Astrocyte of the hippocampus (primary cell): ENCODE results near the gene TAF6L.
"Not testable (repeated sequence)": the region's sequence is repeated elsewhere in the genome, so short reads cannot be mapped to it uniquely, and the experiment has no call there.

Experiments used
- DNase-seq: peaks from one replicate; pipeline ENCODE4 v3.0.0; 2011; ENCODE audit warnings: low read depth, low spot score

TAF6L gene, protein sequence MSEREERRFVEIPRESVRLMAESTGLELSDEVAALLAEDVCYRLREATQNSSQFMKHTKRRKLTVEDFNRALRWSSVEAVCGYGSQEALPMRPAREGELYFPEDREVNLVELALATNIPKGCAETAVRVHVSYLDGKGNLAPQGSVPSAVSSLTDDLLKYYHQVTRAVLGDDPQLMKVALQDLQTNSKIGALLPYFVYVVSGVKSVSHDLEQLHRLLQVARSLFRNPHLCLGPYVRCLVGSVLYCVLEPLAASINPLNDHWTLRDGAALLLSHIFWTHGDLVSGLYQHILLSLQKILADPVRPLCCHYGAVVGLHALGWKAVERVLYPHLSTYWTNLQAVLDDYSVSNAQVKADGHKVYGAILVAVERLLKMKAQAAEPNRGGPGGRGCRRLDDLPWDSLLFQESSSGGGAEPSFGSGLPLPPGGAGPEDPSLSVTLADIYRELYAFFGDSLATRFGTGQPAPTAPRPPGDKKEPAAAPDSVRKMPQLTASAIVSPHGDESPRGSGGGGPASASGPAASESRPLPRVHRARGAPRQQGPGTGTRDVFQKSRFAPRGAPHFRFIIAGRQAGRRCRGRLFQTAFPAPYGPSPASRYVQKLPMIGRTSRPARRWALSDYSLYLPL

DNA sequence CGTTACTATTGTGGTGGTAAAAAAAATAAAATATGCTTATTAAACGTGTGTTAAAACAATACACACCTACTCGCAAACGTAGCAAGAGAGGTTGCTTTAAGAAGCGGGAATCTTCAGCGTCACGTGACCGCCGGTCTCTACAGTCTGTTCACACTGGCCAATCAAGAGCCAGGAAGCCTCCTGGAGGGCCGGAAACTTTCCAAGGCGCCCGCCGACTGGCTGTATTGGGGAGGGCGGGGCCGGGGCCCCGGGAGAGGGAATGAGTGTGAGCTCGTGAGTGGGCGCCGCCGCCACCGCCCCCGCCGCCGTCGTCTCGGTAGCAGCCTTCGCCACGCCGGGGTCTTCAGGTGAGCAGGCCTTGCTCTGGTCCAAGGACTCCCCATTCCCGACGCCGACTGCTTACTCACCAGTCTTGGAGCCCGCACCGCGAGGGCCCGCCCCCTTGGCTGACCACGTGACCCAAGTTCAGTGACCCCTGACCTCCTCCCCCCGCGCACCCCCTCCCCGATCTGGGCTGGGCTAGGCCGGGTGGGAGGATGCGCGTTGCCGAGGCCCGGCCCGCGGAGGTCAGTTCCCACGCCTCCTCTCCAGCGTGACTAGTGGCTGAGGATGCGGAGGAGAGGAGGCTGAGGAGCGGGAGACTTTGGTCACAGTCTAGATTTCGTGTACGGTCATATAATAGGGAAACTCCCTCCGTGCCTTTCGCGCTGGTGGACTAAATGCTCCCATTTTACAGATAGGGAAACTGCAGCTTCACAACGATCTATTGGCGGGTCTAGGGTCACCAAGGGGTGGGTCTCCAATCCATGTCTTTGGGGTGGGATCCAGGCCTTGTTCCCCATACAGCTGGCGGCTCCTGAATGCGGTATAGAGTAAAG lies at the start of gene TAF6L:
TAF6L (plus strand) TSS at position 253 of the 878 bp plus-strand sequence. CDS start 4,388 bp downstream, outside the sequence.
- DNase-seq: peak; percentile 98

DNA sequence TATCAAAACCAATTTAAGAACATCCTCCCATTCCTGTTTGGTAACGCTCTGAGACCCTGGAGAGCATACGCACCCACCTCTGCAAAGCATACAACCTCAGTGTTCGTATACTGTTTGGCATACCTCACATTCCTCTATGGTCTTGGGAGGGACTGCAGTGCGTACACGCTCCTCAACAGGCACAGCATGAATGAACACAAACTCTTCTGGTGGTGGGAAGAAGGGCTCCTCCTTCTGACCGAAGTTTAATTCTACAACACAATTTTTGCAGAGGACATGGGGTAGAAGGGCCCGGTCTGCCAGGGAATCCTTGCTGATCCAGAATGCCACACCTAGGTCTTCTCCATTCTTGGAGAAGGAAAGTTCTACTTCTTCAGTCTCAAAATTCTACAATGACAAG lies 49.2 kb upstream of the TAF6L start:
- DNase-seq: peak; percentile 52

DNA sequence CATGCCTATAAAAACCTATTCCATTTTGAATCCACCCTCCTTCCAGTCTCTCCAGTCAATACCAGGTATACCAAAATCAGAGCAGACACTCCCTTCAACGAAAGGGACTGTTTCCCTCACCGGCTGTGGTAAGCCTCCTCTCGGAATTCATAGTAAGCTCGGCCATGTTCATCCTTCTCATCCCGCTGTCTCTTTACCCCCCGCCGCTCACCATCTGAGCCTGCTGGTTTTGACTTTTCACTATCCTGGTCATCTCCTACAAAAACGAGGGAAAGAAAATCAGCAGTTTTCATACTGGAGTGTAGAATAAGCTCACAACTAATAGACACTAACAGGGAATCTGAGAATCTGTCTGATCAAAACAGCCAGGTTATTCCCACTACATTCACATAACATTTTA lies 47.0 kb upstream of the TAF6L start:
- DNase-seq: no peak

DNA sequence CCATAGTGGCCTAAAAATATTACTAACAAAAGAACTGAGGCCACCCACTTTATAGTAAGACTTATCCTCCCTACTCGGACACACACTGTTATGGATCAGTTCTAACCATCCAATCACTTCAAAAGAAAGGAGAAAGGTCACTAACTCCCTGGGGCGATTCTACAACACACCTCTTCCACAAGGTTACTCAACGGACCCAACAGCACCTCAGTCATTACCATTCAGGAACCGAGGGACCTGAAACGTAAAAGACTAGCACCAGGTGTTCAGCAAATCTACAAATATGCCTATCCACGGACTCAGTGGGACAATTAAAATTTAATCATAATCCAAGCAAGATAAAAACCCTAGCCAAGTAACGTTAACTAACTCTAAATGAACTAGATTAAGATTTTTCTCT lies 45.5 kb upstream of the TAF6L start:
- peak; percentile 22 for DNase-seq

DNA sequence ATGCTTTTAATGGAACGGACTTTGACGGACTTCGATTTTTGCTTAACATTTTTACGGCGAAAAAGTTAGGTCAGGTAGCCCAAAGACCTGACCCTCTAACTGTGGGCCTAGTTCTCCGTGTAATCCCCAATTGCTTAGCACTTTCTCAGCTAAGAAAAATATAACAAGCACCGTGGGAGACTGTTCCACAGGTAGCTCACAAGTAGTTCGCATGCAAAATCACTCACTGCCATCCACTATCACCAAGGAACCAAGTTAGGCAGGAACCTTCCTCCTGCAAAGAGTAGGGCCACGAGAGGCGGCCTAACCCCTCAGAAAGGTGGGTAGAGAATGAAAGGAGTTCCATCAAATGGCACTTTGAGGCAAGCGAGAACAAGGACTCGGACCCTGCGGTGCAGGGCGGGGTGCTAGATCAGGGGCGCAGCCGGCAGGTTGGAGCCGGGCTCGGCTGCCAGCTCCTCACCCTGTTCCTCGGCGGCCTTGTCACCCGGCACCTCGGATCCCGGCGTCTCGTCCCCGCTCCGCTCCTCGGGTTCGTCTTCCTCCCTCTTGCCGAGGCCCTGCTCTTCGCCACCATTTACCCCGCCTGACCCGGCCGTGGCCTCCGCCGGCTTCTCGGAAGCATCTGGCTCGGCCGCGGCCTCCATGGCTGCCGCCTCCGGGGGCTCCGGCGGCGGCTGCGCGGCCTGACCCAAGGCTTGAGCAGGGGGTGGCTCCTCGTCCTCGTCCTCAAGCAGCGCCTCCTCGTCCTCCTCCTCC lies 44.9 kb upstream of the TAF6L start:
- DNase-seq: no peak

DNA sequence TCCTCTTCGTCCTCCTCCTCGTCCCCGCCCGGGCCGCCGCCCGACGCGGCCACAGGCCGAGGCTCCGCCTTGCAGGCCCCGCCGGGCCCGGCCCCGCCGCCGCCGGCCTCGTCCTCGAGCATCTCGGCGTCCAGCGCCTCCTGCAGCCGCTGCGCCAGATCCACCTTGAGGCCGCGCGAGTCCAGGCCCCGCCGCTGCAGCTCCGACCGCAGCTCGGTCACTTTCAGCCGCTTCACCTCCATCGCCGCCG lies 44.4 kb upstream of the TAF6L start:
- DNase-seq: no peak

DNA sequence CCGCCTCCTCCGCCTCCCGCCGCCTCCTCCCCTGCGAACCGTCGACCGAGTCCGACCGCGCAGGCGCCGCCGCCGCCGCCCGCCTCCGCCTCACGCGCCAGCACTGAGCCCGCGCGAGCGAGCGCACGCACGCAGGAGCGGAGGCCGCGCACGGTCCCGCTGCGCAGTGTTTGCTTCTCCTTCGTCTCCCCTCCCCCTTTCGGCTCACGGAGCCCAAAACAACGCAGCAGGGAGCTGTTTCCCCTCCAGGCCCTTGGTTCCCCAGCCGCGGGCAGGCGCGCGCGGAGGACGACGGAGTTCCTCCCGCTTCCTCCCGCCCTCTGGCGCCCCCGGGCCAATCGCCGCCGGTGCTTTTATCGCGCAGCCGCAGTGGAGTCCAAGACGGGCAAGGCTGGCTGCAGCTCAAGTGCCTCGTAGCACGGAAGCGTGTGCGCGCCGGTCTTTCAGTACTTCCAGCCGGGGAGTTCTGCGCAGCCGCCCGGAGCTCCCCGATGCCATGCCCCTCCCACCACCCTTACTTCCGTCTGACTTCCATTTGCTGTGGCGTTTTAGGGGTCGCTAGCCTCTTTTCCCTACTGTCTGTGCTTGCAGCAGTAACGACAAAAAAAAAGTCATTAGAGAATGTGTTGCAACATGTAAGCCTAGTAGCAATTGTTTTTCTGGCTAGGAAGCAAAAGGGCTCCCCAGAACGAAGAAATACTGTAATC lies 43.9 kb upstream of the TAF6L start, which contains the start of gene HNRNPUL2:
HNRNPUL2 (minus strand) TSS at position 293 of the 707 bp plus-strand sequence. CDS start 301 bp downstream, outside the sequence.
- DNase-seq: peak; percentile 99

DNA sequence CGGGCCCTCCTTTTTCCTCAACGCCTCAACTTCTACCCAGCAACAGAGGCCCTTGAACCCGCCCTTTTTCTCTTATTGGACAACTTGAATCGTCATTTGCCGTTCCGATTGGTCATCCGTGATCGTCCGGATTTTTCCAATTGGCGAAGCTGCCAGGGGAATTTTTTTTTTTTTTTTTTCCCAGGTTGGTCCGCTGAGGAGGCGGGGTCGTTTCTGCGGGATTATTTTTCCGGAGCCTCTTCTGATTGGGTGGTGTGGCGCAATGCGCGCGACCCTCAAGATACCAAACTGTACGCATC lies 43.4 kb upstream of the TAF6L start:
- peak; percentile 97 for DNase-seq

DNA sequence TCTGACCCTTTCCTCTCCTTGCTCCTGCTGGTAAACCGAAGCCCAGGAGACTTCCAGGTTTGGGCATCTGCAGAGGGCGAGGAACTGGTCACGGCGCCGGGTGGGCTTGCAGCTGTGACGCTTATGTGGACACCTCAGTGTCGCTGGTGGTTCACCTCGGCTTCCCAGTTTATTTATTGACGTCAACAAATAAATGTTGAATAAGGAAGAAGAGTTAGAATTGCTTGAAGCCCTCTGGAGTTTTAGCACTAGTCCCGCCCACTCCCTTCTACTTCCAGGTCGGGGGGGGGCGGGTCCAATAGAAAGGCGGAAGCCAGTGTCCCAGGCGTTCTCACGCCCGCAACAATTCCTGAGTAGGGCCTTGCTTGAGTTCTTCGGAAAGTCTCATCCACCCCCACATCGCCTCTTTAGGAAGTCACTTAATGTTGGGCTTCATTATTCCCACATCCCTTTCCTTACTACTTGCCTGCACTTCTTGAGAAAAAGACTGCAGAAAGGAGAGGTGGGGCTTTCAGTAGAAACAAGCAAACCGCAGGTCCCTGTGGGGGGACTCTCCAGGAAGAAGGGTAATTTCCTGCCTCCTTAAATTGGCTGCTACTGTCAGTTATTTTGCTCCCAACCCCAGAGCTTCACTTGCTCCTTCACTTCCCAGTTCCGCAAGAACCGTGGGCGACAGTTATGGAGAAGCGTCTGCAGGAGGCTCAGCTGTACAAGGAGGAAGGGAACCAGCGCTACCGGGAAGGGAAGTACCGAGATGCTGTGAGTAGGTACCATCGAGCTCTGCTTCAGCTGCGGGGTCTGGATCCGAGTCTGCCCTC lies 42.8 kb upstream of the TAF6L start, which contains the start of gene TTC9C:
TTC9C (plus strand) TSS at position 316 of the 818 bp plus-strand sequence; CDS start at position 679, 363 bp downstream.
- peak; percentile 91 for DNase-seq

DNA sequence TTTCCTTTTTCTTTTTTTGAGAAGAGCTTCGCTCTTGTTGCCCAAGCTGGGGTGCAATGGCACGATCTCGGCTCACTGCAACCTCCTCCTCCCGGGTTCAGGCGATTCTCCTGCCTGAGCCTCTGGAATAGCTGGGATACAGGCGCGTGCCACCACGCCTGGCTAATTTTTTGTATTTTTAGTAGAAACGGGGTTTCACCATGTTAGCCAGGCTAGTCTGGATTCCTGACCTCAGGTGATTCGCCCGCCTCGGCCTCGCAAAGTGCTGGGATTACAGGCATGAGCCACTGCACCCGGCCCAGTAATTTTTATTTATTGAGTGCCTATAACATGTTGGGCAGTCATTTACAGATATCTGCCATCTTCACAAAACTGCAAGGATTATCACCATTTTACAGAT lies 41.1 kb upstream of the TAF6L start:
- DNase-seq: not testable (repeated sequence)

DNA sequence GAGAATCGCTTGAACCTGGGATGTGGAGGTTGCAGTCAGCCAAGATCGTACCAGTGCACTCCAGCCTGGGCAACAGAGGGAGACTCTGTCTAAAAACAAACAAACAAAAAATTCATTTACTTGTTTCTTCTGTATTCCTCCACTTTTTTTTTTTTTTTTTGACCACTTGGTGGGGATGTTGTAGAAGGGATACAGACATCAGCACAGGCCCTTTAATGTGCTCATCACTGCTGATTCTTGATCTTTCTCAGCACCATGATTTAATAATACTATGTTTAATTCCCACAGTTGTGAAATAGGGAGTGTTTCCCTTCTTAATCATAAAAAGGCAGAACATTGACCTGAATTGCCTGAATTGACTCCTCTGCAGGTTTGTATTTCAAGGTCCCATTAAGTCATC lies 38.4 kb upstream of the TAF6L start:
- DNase-seq: no peak

DNA sequence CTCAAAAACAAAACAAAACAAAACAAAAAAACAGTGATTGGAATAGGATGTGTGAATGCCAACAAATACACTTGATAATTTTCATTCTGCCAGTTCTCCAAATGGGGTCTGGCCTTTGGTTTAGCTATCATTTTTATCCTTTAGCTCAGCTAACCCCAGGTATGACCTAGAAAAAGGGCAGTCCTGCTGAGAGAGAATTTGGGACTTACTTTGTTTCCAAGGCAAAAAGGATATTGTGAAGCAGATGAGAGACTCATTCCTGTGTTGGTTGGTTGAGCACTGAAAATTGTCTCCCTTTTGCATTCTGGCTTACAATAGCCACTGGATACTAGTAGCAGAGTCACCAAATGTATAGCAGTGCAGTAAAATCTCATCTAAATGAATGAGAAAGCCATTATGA lies 34.0 kb upstream of the TAF6L start:
- DNase-seq: no peak

DNA sequence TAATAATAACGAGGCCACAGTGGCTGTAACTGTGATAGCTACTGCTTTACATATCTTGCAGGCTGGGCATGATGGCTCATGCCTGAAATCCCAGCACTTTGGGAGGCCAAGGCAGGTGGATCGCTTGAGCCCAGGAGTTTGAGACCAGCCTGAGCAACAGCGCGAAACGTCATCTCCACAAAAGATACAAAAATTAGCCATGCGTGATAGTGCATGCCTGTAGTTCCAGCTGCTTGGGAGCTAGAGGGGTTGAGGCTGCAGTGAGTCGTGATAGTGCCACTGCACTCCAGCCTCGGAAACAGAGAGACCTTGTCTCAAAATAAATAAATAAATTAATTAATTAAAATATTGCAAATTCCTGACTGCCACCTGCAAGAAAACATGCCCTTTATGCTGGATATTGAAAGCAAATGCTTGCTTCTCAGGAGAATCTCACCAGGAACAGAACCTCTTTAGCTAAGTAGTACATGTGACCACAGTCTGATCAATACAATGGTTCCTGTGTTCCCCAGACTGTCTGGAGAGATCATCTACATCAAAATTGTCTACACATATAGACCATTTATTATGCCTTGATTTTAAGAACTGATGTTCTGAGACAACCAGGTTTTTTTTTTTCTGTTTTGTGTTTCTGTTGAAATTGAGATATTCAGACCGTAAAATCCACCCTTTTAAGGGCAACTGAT lies 23.6 kb upstream of the TAF6L start:
- DNase-seq: no peak

DNA sequence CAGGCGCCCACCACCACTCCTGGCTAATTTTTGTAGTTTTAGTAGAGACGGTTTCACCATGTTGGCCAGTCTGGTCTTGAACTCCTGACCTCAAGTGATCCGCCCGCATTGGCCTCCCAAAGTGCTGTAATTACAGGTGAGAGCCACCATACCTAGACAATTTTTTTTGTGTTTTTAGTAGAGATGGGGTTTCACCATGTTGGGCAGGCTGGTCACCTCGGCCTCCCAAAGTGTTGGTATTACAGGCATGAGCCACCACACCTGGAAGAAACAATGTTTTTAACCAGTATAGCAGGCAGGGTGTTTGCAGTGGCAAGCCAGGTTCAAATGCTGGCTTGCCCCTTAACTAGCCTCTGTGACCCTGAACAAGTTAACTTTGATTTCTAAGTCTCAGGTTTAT lies 21.3 kb upstream of the TAF6L start:
- DNase-seq: not testable (repeated sequence)

DNA sequence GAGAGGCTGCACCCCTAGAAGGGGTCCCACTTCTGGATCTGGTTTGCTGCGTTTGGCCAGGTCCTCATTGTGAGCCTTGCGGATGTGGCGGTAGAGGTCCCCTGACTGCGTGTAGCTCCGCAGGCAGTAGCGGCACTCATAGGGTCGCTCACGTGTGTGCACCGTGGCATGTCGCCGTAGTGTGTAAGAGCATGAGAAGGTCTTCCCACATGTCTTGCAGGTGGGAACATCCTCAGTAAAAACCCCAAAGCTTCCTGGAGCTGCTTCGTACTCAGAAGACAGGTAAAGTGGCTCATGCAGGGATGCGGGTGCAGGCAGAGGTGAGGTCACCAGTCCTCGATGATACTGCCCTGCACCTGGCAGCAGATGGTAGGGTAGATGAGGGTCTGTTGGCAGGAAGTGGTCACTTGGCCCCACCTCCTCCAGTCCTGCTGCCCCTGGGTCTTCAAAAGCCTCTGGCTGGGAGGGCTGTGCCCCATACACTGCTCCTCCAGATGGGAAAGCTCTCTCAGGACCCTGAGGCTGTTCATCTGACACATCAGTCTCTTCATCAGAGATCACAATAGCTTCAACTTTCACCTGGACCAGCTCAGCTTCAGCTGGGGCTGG lies 18.9 kb upstream of the TAF6L start:
- DNase-seq: no peak

DNA sequence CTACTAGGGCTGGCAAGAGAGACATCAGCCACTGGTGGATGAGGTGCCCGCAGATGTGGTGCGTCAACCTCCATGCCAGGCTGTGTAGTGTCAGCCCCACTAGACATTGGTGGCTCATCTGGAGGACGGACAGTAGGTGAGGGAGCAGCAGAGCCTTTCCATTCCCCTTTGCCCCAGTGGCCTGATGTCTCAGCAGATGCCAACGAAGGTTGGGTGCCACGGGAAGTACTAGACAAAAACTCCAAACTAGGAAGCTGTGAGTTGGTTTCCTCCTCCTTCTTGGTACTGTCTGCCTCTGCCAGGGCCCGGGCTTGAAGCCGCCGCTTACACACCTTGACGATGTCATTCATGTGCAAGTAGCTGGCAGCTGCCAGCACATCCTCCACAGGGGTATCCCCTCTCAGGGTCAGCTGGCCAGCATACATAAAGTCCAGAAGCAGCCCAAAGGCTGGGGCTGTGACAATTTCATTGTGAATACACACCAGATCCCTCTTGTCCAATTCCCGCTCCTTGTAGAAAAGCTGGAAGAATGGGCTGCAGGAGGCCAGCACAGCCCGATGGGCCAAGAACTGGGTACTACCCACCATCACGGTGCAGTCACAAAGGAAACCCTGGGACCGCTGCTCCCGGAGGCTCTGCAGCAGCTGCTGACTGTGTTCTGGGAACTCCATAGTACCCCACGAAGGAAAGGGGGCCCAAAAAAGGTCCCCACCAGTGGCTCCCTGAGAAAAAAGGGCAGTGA lies 18.0 kb upstream of the TAF6L start:
- no peak for DNase-seq

DNA sequence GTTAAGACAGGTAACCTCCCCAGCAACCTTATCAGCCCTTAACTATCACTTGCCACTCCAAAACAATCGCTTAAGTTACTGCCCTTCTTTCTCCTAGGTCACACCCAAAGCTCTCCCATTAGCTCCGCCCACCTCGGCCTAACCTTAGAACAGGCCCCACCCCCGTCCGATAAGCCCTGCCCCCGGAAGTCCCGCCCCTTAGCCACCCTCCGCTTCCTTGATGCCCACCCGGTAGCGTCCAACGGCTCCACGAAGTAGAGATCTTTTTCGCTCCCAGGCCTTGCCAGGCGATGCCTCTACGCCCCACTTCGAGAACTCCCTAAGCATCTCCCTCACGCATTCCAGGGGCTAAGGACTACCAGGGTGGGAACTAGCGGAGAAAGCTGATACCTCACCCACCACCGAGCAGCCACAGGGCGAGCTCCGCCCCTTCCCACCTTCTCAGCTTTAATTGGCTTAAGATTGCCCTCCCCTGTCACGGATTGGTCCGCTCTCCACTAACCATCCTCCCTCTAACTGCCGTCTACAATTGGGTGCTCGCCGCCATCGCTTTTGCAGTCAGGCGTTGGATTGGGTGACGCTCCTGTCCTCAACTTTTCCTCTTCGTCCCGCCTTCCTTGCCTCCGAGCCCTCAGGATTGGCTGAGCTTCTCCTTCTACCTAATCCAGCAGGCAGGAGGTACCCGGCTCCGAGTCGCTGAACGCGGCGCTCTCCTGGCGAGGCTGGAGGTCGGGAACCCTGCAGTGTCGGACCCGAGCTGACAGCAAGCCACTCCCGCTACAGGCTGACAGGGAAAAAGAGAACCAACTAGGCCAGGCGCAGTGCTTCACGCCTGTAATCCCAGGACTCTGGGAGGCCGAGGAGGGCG lies 17.2 kb upstream of the TAF6L start, which contains the start of gene ZBTB3:
ZBTB3 (minus strand) TSS at position 425 of the 868 bp plus-strand sequence. CDS start 496 bp downstream, outside the sequence.
- DNase-seq: peak; percentile 99
